Measurements from ENCODE around the gene TRIM52.

TRIM52 gene

DNA sequence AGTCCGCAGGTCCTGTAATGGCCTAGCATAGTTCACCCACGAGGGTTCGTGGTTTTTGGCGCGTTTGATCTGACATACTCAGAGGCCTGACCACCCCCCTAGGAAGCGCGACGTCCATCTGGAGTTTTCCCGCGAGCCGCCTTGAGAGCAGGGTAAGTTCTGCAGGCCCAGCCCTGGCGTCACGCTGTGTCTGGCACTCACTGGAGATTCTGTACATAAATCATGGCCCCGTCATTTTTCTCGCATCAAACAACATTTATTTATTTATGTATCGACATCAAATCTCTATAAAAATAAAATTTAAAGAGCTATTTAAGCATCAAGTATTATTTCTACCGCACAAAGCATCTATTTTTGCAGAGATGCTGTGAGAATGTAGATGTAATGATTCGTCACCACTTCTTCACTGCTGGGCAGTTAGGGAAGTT lies 38.3 kb downstream of the TRIM52 start:
- Histone ChIP-seq H3K27ac (ENCODE audit: low read depth, low read length, poor library complexity, severe bottlenecking) (peak overlapping the region; percentile 96), H3K4me2 (ENCODE audit: low read length) (peak overlapping the region; percentile 92), H3K79me2 (ENCODE audit: insufficient read depth, low read length) (no peaks in the 10 kb centered on the region), H3K36me3 (ENCODE audit: insufficient read depth, low read length) (peaks cover 12% of the 10 kb centered on the region), H2AFZ (ENCODE audit: low read length) (no peak overlapping the region), H4K20me1 (ENCODE audit: insufficient read depth, low read length) (no peaks in the 10 kb centered on the region), H3K9me3 (ENCODE audit: low read length) (no peaks in the 10 kb centered on the region), H3K4me1 (ENCODE audit: insufficient read depth, low read length, severe bottlenecking) (peaks cover 43% of the 10 kb centered on the region), H3F3A (ENCODE audit: insufficient read depth, low read length) (0 out of 2 replicates have a peak, but pooled peaks cover 9% of the 10 kb centered on the region), H3K4me3 (ENCODE audit: low read depth, low read length, poor library complexity, severe bottlenecking) (peak overlapping the region; percentile 67), H3K9ac (ENCODE audit: low read length) (peak overlapping the region; percentile 82), H3K9me2 (ENCODE audit: low read depth, low read length) (no peaks in the 10 kb centered on the region), H3K27me3 (ENCODE audit: insufficient read depth, low read length) (no peaks in the 10 kb centered on the region)
- no peak for TF ChIP-seq EZH2 (IDR thresholded peaks at IDR 0.05; ENCODE audit: borderline replicate concordance, low read length)
- TF ChIP-seq, protein P1, sequence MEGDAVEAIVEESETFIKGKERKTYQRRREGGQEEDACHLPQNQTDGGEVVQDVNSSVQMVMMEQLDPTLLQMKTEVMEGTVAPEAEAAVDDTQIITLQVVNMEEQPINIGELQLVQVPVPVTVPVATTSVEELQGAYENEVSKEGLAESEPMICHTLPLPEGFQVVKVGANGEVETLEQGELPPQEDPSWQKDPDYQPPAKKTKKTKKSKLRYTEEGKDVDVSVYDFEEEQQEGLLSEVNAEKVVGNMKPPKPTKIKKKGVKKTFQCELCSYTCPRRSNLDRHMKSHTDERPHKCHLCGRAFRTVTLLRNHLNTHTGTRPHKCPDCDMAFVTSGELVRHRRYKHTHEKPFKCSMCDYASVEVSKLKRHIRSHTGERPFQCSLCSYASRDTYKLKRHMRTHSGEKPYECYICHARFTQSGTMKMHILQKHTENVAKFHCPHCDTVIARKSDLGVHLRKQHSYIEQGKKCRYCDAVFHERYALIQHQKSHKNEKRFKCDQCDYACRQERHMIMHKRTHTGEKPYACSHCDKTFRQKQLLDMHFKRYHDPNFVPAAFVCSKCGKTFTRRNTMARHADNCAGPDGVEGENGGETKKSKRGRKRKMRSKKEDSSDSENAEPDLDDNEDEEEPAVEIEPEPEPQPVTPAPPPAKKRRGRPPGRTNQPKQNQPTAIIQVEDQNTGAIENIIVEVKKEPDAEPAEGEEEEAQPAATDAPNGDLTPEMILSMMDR (IDR thresholded peaks at IDR 0.05; ENCODE audit: low read length): no peak

DNA sequence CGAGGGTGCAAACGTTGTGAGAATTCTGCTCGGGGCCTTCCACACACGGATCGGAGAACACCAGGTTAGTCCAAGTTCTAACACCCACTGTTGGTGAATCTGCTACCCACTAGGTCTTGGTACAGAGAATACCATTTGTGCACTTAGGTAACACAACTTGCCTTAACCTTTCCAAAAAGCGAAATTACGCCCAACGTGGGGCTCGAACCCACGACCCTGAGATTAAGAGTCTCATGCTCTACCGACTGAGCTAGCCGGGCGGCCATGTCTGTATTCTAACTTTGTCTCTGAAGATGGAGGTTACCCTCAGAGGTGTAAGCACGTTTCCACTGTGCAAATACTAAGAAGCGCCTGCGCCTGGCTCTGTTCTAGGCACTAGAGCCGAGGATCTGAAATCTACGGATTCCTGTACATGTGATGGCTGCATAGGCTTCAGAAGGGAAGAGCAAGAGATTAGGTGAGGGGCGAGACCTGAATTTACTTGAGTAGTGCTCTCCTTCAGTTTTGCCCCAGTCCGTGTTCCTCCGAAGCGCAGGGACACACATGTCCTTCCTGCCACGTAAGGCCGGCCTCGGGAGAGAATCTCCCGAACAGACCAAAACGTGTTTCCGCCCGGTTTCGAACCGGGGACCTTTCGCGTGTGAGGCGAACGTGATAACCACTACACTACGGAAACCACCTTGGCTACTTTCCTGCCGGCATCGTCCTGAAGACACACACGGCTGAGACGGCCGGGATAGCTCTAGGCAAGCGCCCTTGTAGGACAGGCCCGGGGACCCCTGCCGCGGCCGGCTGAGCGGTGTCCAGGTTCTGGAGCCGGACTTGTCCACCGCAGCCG lies 38.9 kb downstream of the TRIM52 start:
- Histone ChIP-seq H3K9ac (ENCODE audit: low read length) (peak overlapping the region; percentile 82), H3F3A (ENCODE audit: insufficient read depth, low read length) (0 out of 2 replicates have a peak, but pooled peaks cover 12% of the 10 kb centered on the region), H3K27me3 (ENCODE audit: insufficient read depth, low read length) (no peaks in the 10 kb centered on the region), H3K79me2 (ENCODE audit: insufficient read depth, low read length) (no peaks in the 10 kb centered on the region), H3K4me1 (ENCODE audit: insufficient read depth, low read length, severe bottlenecking) (peaks cover 48% of the 10 kb centered on the region), H3K27ac (ENCODE audit: low read depth, low read length, poor library complexity, severe bottlenecking) (peak overlapping the region; percentile 96), H4K20me1 (ENCODE audit: insufficient read depth, low read length) (no peaks in the 10 kb centered on the region), H3K9me2 (ENCODE audit: low read depth, low read length) (no peaks in the 10 kb centered on the region), H2AFZ (ENCODE audit: low read length) (no peak overlapping the region), H3K4me2 (ENCODE audit: low read length) (peak overlapping the region; percentile 92), H3K4me3 (ENCODE audit: low read depth, low read length, poor library complexity, severe bottlenecking) (peak overlapping the region; percentile 67), H3K9me3 (ENCODE audit: low read length) (no peaks in the 10 kb centered on the region), H3K36me3 (ENCODE audit: insufficient read depth, low read length) (peaks cover 8% of the 10 kb centered on the region; the same call in 1 of the 2 replicates)
- TF ChIP-seq, protein P1 (IDR thresholded peaks at IDR 0.05; ENCODE audit: low read length): 0 out of 2 replicates have a peak, but pooled peaks have one; percentile 3
- no peak for TF ChIP-seq EZH2 (IDR thresholded peaks at IDR 0.05; ENCODE audit: borderline replicate concordance, low read length)

DNA sequence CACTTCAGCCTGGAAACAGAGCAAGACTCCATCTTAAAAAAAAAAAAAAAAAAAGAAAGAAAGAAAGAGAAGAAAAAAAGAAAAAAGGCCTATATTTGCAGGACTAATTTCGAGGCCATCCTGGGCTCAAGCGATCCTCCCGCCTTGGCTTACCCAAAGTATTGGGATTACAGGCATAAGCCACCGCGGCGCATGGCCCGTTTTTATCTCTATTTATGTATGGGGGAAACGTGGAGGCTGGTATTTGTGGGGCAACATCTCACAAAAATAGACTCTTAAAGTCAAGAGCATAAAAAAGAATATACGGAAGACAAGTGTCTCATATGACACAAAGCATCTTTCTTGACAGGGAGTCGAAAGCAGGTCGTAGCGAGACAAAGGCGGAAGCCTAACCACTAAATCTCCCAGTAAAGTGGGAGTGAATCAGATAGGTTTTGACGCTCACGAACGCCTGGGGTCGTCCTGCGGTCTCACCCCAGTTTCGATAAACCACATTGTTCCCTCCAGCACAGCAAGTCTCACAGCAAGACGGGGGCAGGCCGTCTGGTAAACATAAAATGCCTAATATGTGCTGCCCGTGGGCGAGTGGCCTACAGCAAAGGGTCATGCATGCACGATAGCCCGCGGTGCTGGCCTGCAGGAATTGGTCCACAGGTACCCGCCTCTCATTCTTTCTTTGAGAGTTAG lies 39.7 kb downstream of the TRIM52 start:
- H3F3A ChIP-seq (ENCODE audit: insufficient read depth, low read length): 0 out of 2 replicates have a peak, but pooled peaks cover 12% of the 10 kb centered on the region
- H3K79me2 ChIP-seq (ENCODE audit: insufficient read depth, low read length): no peaks in the 10 kb centered on the region
- H3K9me3 ChIP-seq (ENCODE audit: low read length): no peaks in the 10 kb centered on the region
- H3K9ac ChIP-seq (ENCODE audit: low read length): peak overlapping the region; percentile 82
- H3K27me3 ChIP-seq (ENCODE audit: insufficient read depth, low read length): no peaks in the 10 kb centered on the region
- H3K4me1 ChIP-seq (ENCODE audit: insufficient read depth, low read length, severe bottlenecking): peaks cover 53% of the 10 kb centered on the region
- peak overlapping the region; percentile 90 for H2AFZ ChIP-seq (ENCODE audit: low read length)
- TF ChIP-seq, protein P1 (IDR thresholded peaks at IDR 0.05; ENCODE audit: low read length): no peak; the same call in 1 of the 2 replicates
- TF ChIP-seq EZH2 (IDR thresholded peaks at IDR 0.05; ENCODE audit: borderline replicate concordance, low read length): no peak
- peak overlapping the region; percentile 67 for H3K4me3 ChIP-seq (ENCODE audit: low read depth, low read length, poor library complexity, severe bottlenecking)
- H4K20me1 ChIP-seq (ENCODE audit: insufficient read depth, low read length): no peaks in the 10 kb centered on the region
- peak overlapping the region; percentile 96 for H3K27ac ChIP-seq (ENCODE audit: low read depth, low read length, poor library complexity, severe bottlenecking)
- peaks cover 8% of the 10 kb centered on the region; the same call in 1 of the 2 replicates for H3K36me3 ChIP-seq (ENCODE audit: insufficient read depth, low read length)
- peak overlapping the region; percentile 92 for H3K4me2 ChIP-seq (ENCODE audit: low read length)
- H3K9me2 ChIP-seq (ENCODE audit: low read depth, low read length): no peaks in the 10 kb centered on the region

Measured in OCI-LY1 (cell line).